Lung (tissue), 12 donors: ENCODE measurements around the gene PLEKHF1. TPM values are rescaled to one million over a fixed set of nuclear protein-coding genes. Genes with fewer than 3 reads are reported as not detected.

Experiments used
- ATAC-seq: fragments of 200-7000 bp; cut with Tn5 transposase; one replicate; pipeline ENCODE4 v1.9.1; 2020; ENCODE audit warnings: moderate number of reproducible peaks; ENCODE audit not compliant: insufficient read depth, low FRiP score
- DNase-seq, 3 donors: peaks; one replicate each; pipeline ENCODE4 v3.0.0-alpha.2; 2013 to 2017
- H3K27ac ChIP-seq, 2 donors: one replicate each; pipeline ENCODE4 v1.5.1; 2013; ENCODE audit warnings: mild to moderate bottlenecking in 2 of 2, moderate library complexity in 2 of 2, control low read depth in 1 of 2, inconsistent platforms in 1 of 2, low read depth in 1 of 2, low read length in 1 of 2
- H3K27me3 ChIP-seq, 3 donors: one replicate each; pipeline ENCODE4 v1.5.1; 2013; ENCODE audit warnings: low read length in 2 of 3; ENCODE audit not compliant: control insufficient read depth in 3 of 3, insufficient read depth in 3 of 3
- H3K36me3 ChIP-seq, 4 donors: one replicate each; pipeline ENCODE4 v1.5.1; 2013; ENCODE audit warnings: low read length in 4 of 4, mild to moderate bottlenecking in 1 of 4, moderate library complexity in 1 of 4; ENCODE audit not compliant: control insufficient read depth in 4 of 4, insufficient read depth in 4 of 4
- H3K4me1 ChIP-seq, 5 donors: one replicate each; pipeline ENCODE4 v1.5.1; 2013; ENCODE audit warnings: low read length in 5 of 5, mild to moderate bottlenecking in 2 of 5, moderate library complexity in 1 of 5; ENCODE audit not compliant: control insufficient read depth in 5 of 5, insufficient read depth in 5 of 5
- H3K4me3 ChIP-seq: one replicate; pipeline ENCODE4 v1.5.1; 2013; ENCODE audit warnings: mild to moderate bottlenecking, control low read depth, moderate library complexity
- H3K9ac ChIP-seq, 2 donors: one replicate each; pipeline ENCODE4 v1.5.1; 2013; ENCODE audit warnings: low read length in 2 of 2, control low read depth in 1 of 2; ENCODE audit not compliant: insufficient read depth in 1 of 2
- H3K9me3 ChIP-seq, 4 donors: one replicate each; pipeline ENCODE4 v1.5.1; 2013; ENCODE audit warnings: low read length in 3 of 4, mild to moderate bottlenecking in 1 of 4, moderate library complexity in 1 of 4; ENCODE audit not compliant: control insufficient read depth in 4 of 4, insufficient read depth in 3 of 4
- CTCF ChIP-seq: IDR thresholded peaks from 2 replicates; pipeline ENCODE4 v1.5.1; 2012; ENCODE audit warnings: mild to moderate bottlenecking; ENCODE audit errors: control extremely low read depth, extremely low read depth
- WGBS, 2 donors: extraction: QIAGEN DNeasy Blood & Tissue Kit; methylation state at CpG; one replicate each; pipeline ENCODE4 v1.1.7; 2013; 5-methylcytosine and 5-hydroxymethylcytosine counted together
- polyA plus RNA-seq, 2 donors: library from polyadenylated mRNA; stranded (reverse); fragments of 200-250 nt; gene quantifications; one replicate each; pipeline ENCODE4 v1.2.1, GENCODE V29; 2013
- total RNA-seq, 2 donors: library from RNA; depleted of rRNA in 1 of 2; stranded (reverse); fragments of >200 nt in 1 of 2; gene quantifications; one replicate each; pipeline ENCODE4 v1.2.1, GENCODE V29; 2014 to 2021
- donor health status: control.
- donor health status: control.
- donor health status: Bipolar disorder and iron deficiency.
- donor health status: healthy.
- donor health status: DM: yes; HTN: yes; CAD: no.

The PLEKHF1 gene
- total and polyA plus RNA-seq, 4 donors, result 5.7 to 13.2 (median 10.4) TPM

GRCh38 chr19:29687897-29688728, 22.9 kb downstream of the PLEKHF1 start:
- TF ChIP-seq CTCF, result no peak
- Histone ChIP-seq H3K9ac (no peak overlapping the region), H3K9me3 (peaks cover 0 to 3% (median 0%) of the 10 kb centered on the region in 4 donors), H3K36me3 (no peaks in the 10 kb centered on the region), H3K4me3 (no peak overlapping the region), H3K4me1 (peaks cover 0 to 5% (median 0%) of the 10 kb centered on the region in 5 donors), H3K27me3 (no peaks in the 10 kb centered on the region), H3K27ac (no peak overlapping the region)
- DNase-seq, result no peak
- no peak for ATAC-seq
- WGBS, 2 donors, result 72 to 80% methylated on average over 18 of the region's 18 CpGs

- ATAC-seq (no peak), DNase-seq (no peak)
- WGBS, 2 donors, result 52 to 62% methylated on average over 2 of the region's 2 CpGs
- no peak overlapping the region for H3K27ac ChIP-seq
- H3K36me3 ChIP-seq, result no peaks in the 10 kb centered on the region
- TF ChIP-seq CTCF, result peak; percentile 15
- H3K4me3 ChIP-seq, result no peak overlapping the region
- peaks cover 0 to 4% (median 0%) of the 10 kb centered on the region in 5 donors for H3K4me1 ChIP-seq
- no peaks in the 10 kb centered on the region for H3K27me3 ChIP-seq
- H3K9ac ChIP-seq, result no peak overlapping the region
- peaks cover 0 to 3% (median 0%) of the 10 kb centered on the region in 4 donors for H3K9me3 ChIP-seq
Measured at GRCh38 chr19:29690842-29691241, 25.6 kb downstream of the PLEKHF1 start.

- Histone ChIP-seq H3K27me3 (no peaks in the 10 kb centered on the region), H3K36me3 (no peaks in the 10 kb centered on the region), H3K9me3 (peaks cover 0 to 3% (median 0%) of the 10 kb centered on the region in 4 donors), H3K27ac (no peak overlapping the region), H3K4me1 (peaks cover 0 to 1% (median 0%) of the 10 kb centered on the region in 5 donors), H3K9ac (no peak overlapping the region), H3K4me3 (no peak overlapping the region)
- WGBS, 2 donors, result 48 to 77% methylated on average over 5 of the region's 5 CpGs
- DNase-seq (no peak), ATAC-seq (no peak)
- no peak for TF ChIP-seq CTCF
Measured at GRCh38 chr19:29694161-29694560, 28.9 kb downstream of the PLEKHF1 start.
